Keratinocyte (primary cell): ENCODE measurements around the gene CAPN2.

Experiments
- EZH2 ChIP-seq: IDR thresholded peaks from one replicate; pipeline ENCODE4 v1.6.1; 2012; ENCODE audit warnings: inconsistent platforms, mild to moderate bottlenecking, low read length, moderate library complexity
- TF ChIP-seq, protein P1 (sequence below), 3 experiments: IDR thresholded peaks in 1 of 3; conservative IDR thresholded peaks in 1 of 3; optimal IDR thresholded peaks in 1 of 3; 2 replicates in 2 of 3; 3 replicates in 1 of 3; pipeline versions ENCODE3 to v1.5.1; 2011; ENCODE audit warnings: low read length in 3 of 3, mild to moderate bottlenecking in 3 of 3, moderate library complexity in 2 of 3, control low read depth in 1 of 3, inconsistent platforms in 1 of 3; ENCODE audit not compliant: insufficient read depth in 2 of 3; ENCODE audit errors: extremely low read depth in 1 of 3

DNA sequence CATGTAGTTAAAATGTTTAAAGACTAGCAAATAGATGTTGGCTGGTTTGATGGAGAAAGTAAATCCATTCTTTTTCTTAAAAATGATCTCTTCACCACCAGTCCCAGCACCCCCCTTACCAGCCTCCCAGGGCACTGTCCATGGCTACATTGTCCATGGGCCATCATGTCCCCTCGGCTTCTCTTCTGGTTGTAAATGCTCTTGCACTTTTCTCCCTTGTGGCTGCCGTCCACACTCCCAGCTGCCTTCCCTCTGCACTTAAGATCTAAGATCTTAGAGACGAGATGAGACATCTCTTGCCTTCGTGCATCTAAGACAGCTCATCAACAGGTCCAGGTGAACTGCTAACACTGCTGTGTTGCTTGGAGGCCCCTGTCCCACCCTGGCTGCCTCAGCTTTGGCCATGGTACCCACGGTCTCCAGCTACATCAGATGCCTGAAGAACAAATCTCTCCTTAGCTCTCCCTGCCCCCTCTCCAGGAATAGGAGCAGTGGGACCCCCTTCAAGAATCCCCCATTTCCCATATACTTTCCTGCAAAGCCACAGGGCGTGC, 11.1 kb downstream of the CAPN2 start:
- TF ChIP-seq, protein P1, sequence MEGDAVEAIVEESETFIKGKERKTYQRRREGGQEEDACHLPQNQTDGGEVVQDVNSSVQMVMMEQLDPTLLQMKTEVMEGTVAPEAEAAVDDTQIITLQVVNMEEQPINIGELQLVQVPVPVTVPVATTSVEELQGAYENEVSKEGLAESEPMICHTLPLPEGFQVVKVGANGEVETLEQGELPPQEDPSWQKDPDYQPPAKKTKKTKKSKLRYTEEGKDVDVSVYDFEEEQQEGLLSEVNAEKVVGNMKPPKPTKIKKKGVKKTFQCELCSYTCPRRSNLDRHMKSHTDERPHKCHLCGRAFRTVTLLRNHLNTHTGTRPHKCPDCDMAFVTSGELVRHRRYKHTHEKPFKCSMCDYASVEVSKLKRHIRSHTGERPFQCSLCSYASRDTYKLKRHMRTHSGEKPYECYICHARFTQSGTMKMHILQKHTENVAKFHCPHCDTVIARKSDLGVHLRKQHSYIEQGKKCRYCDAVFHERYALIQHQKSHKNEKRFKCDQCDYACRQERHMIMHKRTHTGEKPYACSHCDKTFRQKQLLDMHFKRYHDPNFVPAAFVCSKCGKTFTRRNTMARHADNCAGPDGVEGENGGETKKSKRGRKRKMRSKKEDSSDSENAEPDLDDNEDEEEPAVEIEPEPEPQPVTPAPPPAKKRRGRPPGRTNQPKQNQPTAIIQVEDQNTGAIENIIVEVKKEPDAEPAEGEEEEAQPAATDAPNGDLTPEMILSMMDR (optimal IDR thresholded peaks at IDR 0.05 in 1 of 3, IDR thresholded peaks at IDR 0.05 in 1 of 3, conservative IDR thresholded peaks at IDR 0.05 in 1 of 3; ENCODE audit: extremely low read depth in 1 of 3, insufficient read depth in 2 of 3, low read length in 3 of 3), result no peak
- TF ChIP-seq EZH2, result no peak
